HG03280 (cell line): Measurements from ENCODE around the gene GRAMD1B.

Source experiments
- ATAC-seq: cut with Tn5 transposase; IDR thresholded peaks from one replicate; pipeline ENCODE4 v1.9.1; 2021; ENCODE audit warnings: mild to moderate bottlenecking, moderate library complexity; ENCODE audit not compliant: unreplicated experiment

Gene GRAMD1B

GRCh38 chr11:123670081-123670480 lies 240.0 kb downstream of the GRAMD1B start:
- no peak for ATAC-seq

DNA sequence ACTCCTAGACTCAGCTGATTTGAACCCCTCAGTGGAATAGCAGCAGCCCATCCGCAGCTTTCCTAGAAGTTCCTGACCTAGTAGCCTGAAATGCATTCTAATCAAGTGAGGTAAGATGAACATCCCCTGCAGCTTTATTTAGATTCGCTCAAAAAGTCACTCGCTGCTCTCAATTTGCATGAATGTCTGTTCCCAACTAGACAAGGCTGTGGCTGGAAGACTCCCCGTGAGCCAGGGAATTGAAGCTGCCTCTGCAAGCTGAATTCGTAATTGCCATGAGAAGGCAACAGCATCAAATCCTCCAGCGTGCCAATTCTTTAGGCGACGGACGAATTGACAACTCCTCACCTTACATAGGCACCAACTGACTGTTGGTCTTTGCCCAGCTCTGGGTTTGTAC lies 241.5 kb downstream of the GRAMD1B start:
- no peak for ATAC-seq

GRCh38 chr11:123672568-123672967 lies 242.5 kb downstream of the GRAMD1B start:
- no peak for ATAC-seq

DNA sequence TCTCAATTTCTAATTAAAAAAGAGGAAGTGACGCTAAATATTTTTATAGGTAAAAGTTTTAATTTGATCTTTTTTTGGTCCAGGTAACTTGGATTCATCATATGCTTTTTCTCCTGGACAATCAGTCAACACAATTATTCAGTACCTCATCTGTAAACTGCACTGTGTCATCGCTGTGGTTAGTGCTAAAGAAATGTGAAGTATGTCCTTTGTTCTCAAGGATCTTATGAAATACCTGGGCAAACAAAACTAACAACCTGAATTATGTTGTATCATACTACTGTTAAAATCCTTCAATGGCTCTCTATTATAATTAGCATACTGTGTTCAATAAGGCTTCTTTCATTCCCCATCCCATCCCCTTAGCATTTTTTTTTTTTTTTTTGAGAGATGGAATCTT lies 244.2 kb downstream of the GRAMD1B start:
- no peak for ATAC-seq
